ENCODE data around the gene TRIM7.
"Not testable (repeated sequence)": the region's sequence is repeated elsewhere in the genome, so short reads cannot be mapped to it uniquely, and the experiment has no call there.

The TRIM7 gene

GRCh38 chr5:181153814-181154213 lies 51.2 kb downstream of the TRIM7 start:
- no peaks in the 10 kb centered on the region; the same call in 1 of the 2 replicates for H3K9me3 ChIP-seq (ENCODE audit: control insufficient read depth, insufficient read depth, low read depth, low read length)
- peaks cover 14% of the 10 kb centered on the region; the same call in 1 of the 2 replicates for H3K27me3 ChIP-seq (ENCODE audit: control insufficient read depth, insufficient read depth, low read length)
- no peaks in the 10 kb centered on the region for H3K4me1 ChIP-seq (ENCODE audit: control insufficient read depth, insufficient read depth, low read length)
- no peaks in the 10 kb centered on the region for H3K36me3 ChIP-seq (ENCODE audit: control insufficient read depth, insufficient read depth, low read length)
- H3K4me3 ChIP-seq (ENCODE audit: low read depth, low read length) = no peak overlapping the region
- no peak overlapping the region for H3K27ac ChIP-seq (ENCODE audit: low read depth, low read length)
- H3K9ac ChIP-seq (ENCODE audit: low read length) = no peak overlapping the region

- Histone ChIP-seq H3K9me3 (ENCODE audit: control insufficient read depth, insufficient read depth, low read depth, low read length) (no peaks in the 10 kb centered on the region; the same call in 1 of the 2 replicates), H3K9ac (ENCODE audit: low read length) (no peak overlapping the region), H3K36me3 (ENCODE audit: control insufficient read depth, insufficient read depth, low read length) (no peaks in the 10 kb centered on the region), H3K4me1 (ENCODE audit: control insufficient read depth, insufficient read depth, low read length) (no peaks in the 10 kb centered on the region), H3K27me3 (ENCODE audit: control insufficient read depth, insufficient read depth, low read length) (peaks cover 19% of the 10 kb centered on the region; the same call in 1 of the 2 replicates), H3K27ac (ENCODE audit: low read depth, low read length) (no peak overlapping the region), H3K4me3 (ENCODE audit: low read depth, low read length) (no peak overlapping the region)
Observed at GRCh38 chr5:181152406-181152805, 52.6 kb downstream of the TRIM7 start.

- no peaks in the 10 kb centered on the region; the same call in 1 of the 2 replicates for H3K9me3 ChIP-seq (ENCODE audit: control insufficient read depth, insufficient read depth, low read depth, low read length)
- H3K36me3 ChIP-seq (ENCODE audit: control insufficient read depth, insufficient read depth, low read length) = no peaks in the 10 kb centered on the region
- H3K4me3 ChIP-seq (ENCODE audit: low read depth, low read length) = no peak overlapping the region
- H3K27me3 ChIP-seq (ENCODE audit: control insufficient read depth, insufficient read depth, low read length) = peaks cover 9% of the 10 kb centered on the region; the same call in 1 of the 2 replicates
- no peak overlapping the region for H3K9ac ChIP-seq (ENCODE audit: low read length)
- no peak overlapping the region for H3K27ac ChIP-seq (ENCODE audit: low read depth, low read length)
- no peaks in the 10 kb centered on the region for H3K4me1 ChIP-seq (ENCODE audit: control insufficient read depth, insufficient read depth, low read length)
Observed at GRCh38 chr5:181151146-181151545, 53.9 kb downstream of the TRIM7 start.

GRCh38 chr5:181149806-181150733 lies 54.9 kb downstream of the TRIM7 start:
- Histone ChIP-seq H3K9me3 (ENCODE audit: control insufficient read depth, insufficient read depth, low read depth, low read length) (peaks cover 9% of the 10 kb centered on the region), H3K4me1 (ENCODE audit: control insufficient read depth, insufficient read depth, low read length) (no peaks in the 10 kb centered on the region), H3K27me3 (ENCODE audit: control insufficient read depth, insufficient read depth, low read length) (peaks cover 5% of the 10 kb centered on the region; the same call in 1 of the 2 replicates), H3K4me3 (ENCODE audit: low read depth, low read length) (no peak overlapping the region), H3K36me3 (ENCODE audit: control insufficient read depth, insufficient read depth, low read length) (no peaks in the 10 kb centered on the region), H3K9ac (ENCODE audit: low read length) (no peak overlapping the region), H3K27ac (ENCODE audit: low read depth, low read length) (no peak overlapping the region)

GRCh38 chr5:181149355-181149754 lies 55.6 kb downstream of the TRIM7 start:
- Histone ChIP-seq H3K4me1 (ENCODE audit: control insufficient read depth, insufficient read depth, low read length) (no peaks in the 10 kb centered on the region), H3K27ac (ENCODE audit: low read depth, low read length) (no peak overlapping the region), H3K36me3 (ENCODE audit: control insufficient read depth, insufficient read depth, low read length) (no peaks in the 10 kb centered on the region), H3K4me3 (ENCODE audit: low read depth, low read length) (no peak overlapping the region), H3K9me3 (ENCODE audit: control insufficient read depth, insufficient read depth, low read depth, low read length) (peaks cover 12% of the 10 kb centered on the region), H3K27me3 (ENCODE audit: control insufficient read depth, insufficient read depth, low read length) (peaks cover 5% of the 10 kb centered on the region; the same call in 1 of the 2 replicates), H3K9ac (ENCODE audit: low read length) (no peak overlapping the region)

- H3K36me3 ChIP-seq (ENCODE audit: control insufficient read depth, insufficient read depth, low read length); H3K27ac ChIP-seq (ENCODE audit: low read depth, low read length); H3K9ac ChIP-seq (ENCODE audit: low read length); H3K4me3 ChIP-seq (ENCODE audit: low read depth, low read length); H3K4me1 ChIP-seq (ENCODE audit: control insufficient read depth, insufficient read depth, low read length); H3K27me3 ChIP-seq (ENCODE audit: control insufficient read depth, insufficient read depth, low read length): not testable (repeated sequence)
- peaks cover 17% of the 10 kb centered on the region for H3K9me3 ChIP-seq (ENCODE audit: control insufficient read depth, insufficient read depth, low read depth, low read length)
Observed at GRCh38 chr5:181146927-181147636, 57.9 kb downstream of the TRIM7 start, which contains the start of gene OR2V2. Gene OR2V2 (plus strand): TSS chr5:181147586. CDS start chr5:181154943, 7,357 bp downstream.

GRCh38 chr5:181145133-181145532 lies 59.9 kb downstream of the TRIM7 start:
- H3K4me1 ChIP-seq (ENCODE audit: control insufficient read depth, insufficient read depth, low read length) = no peaks in the 10 kb centered on the region
- H3K27me3 ChIP-seq (ENCODE audit: control insufficient read depth, insufficient read depth, low read length) = peaks cover 11% of the 10 kb centered on the region; the same call in 1 of the 2 replicates
- no peaks in the 10 kb centered on the region for H3K36me3 ChIP-seq (ENCODE audit: control insufficient read depth, insufficient read depth, low read length)
- no peak overlapping the region for H3K9ac ChIP-seq (ENCODE audit: low read length)
- no peak overlapping the region for H3K4me3 ChIP-seq (ENCODE audit: low read depth, low read length)
- no peak overlapping the region for H3K27ac ChIP-seq (ENCODE audit: low read depth, low read length)
- H3K9me3 ChIP-seq (ENCODE audit: control insufficient read depth, insufficient read depth, low read depth, low read length) = peaks cover 17% of the 10 kb centered on the region

Measured in HUES6 (cell line).